Measurements from ENCODE around the gene RABEPK.

- TF ChIP-seq GATA2 (IDR thresholded peaks at IDR 0.05; ENCODE audit: low read depth, low read length) (no peak), GATA3 (IDR thresholded peaks at IDR 0.05; ENCODE audit: low read depth, low read length) (no peak)
These were observed 45.9 kb downstream of the RABEPK start for GRCh38 chr9:125246261-125246667.
